HepG2 (cell line): ENCODE data around the gene ABCB9. TPM values are rescaled to one million over a fixed set of nuclear protein-coding genes. Genes with fewer than 3 reads are reported as not detected.

Experiments
- ADNP ChIP-seq: sonication (generic); formaldehyde crosslinking; IDR thresholded peaks from 2 replicates; pipeline ENCODE4 v1.4.0; 2020; ENCODE audit warnings: missing genetic modification reagents
- CREB1 ChIP-seq, 2 experiments: fragments of 450-650 bp in 1 of 2; IDR thresholded peaks; 2 replicates each; pipeline ENCODE4 v1.6.1; 2016 to 2017; ENCODE audit warnings: control low read depth in 1 of 2, mild to moderate bottlenecking in 1 of 2, missing compliant biosample characterization in 1 of 2, missing genetic modification characterization in 1 of 2
- ESRRA ChIP-seq: sonication (generic); formaldehyde crosslinking; IDR thresholded peaks from 2 replicates; pipeline ENCODE4 v1.5.1; 2020; ENCODE audit warnings: mild to moderate bottlenecking, low read depth, missing genetic modification reagents
- FOXP1 ChIP-seq, 2 experiments: fragments of 450-650 bp in 1 of 2; IDR thresholded peaks; 2 replicates each; pipeline ENCODE4 v1.6.1; 2017 to 2018; ENCODE audit warnings: antibody characterized with exemption in 1 of 2
- GMEB2 ChIP-seq: IDR thresholded peaks from 2 replicates; pipeline ENCODE4 v1.6.1; 2016; ENCODE audit warnings: missing biosample characterization, missing genetic modification reagents, low read depth
- GTF2F1 ChIP-seq: fragments of 150-350 bp; IDR thresholded peaks from 2 replicates; pipeline ENCODE4 v1.6.1; 2014; ENCODE audit warnings: low read length
- KDM4B ChIP-seq: sonication (generic); formaldehyde crosslinking; IDR thresholded peaks from 2 replicates; pipeline ENCODE4 v1.4.0; 2020; ENCODE audit warnings: missing genetic modification reagents
- NONO ChIP-seq, 2 experiments: fragments of 450-650 bp in 1 of 2; sonication (generic) in 1 of 2; formaldehyde crosslinking in 1 of 2; IDR thresholded peaks in 1 of 2; conservative IDR thresholded peaks in 1 of 2; 2 replicates each; pipeline versions ENCODE4 v1.6.1 to v1.8.0; 2017 to 2022; ENCODE audit warnings: mild to moderate bottlenecking in 1 of 2, missing genetic modification reagents in 1 of 2, moderate library complexity in 1 of 2
- SP2 ChIP-seq: sonication (generic); formaldehyde crosslinking; IDR thresholded peaks from 2 replicates; pipeline ENCODE4 v1.5.1; 2020; ENCODE audit warnings: mild to moderate bottlenecking, missing genetic modification reagents
- SUZ12 ChIP-seq: fragments of 150-350 bp; IDR thresholded peaks from 2 replicates; pipeline ENCODE4 v1.6.1; 2014; ENCODE audit warnings: low read depth, low read length
- UBTF ChIP-seq: sonication (generic); formaldehyde crosslinking; IDR thresholded peaks from 2 replicates; pipeline ENCODE4 v1.4.0; 2020; ENCODE audit warnings: mild to moderate bottlenecking, missing genetic modification reagents
- ZNF260 ChIP-seq: sonication (generic); formaldehyde crosslinking; IDR thresholded peaks from 2 replicates; pipeline ENCODE4 v1.4.0; 2020; ENCODE audit warnings: missing genetic modification reagents, low read depth, mild to moderate bottlenecking, borderline replicate concordance
- ZNF296 ChIP-seq: sonication (generic); formaldehyde crosslinking; conservative IDR thresholded peaks from 2 replicates; pipeline ENCODE4 v1.5.0; 2020; ENCODE audit warnings: mild to moderate bottlenecking, missing genetic modification reagents
- ZNF878 ChIP-seq: sonication (generic); formaldehyde crosslinking; IDR thresholded peaks from 2 replicates; pipeline ENCODE4 v1.8.1; 2023; ENCODE audit warnings: mild to moderate bottlenecking, missing genetic modification reagents, moderate library complexity
- polyA plus RNA-seq, 8 experiments: library from polyadenylated mRNA; depleted of rRNA in 3 of 8; stranded (reverse) in 7 of 8; unstranded in 1 of 8; fragments of >200 nt; fragmentation: Illumina TruSeq in 4 of 8; extraction: Trizol in 4 of 8; gene quantifications; 2 replicates each; pipeline versions ENCODE4 v1.2.1 to v1.2.3, GENCODE V29; 2011 to 2016; ENCODE audit warnings: low read depth in 4 of 8, missing spikeins in 1 of 8, mixed read lengths in 1 of 8; ENCODE audit not compliant: insufficient read depth in 1 of 8
- total RNA-seq, 5 experiments: library from RNA; depleted of rRNA; stranded (reverse); fragments of >200 nt; fragmentation: Illumina TruSeq; extraction: Trizol; gene quantifications; 2 replicates each; pipeline ENCODE4 v1.2.3, GENCODE V29; 2016; ENCODE audit warnings: low read depth in 1 of 5
- TF ChIP-seq, protein P1 (sequence below): IDR thresholded peaks from 2 replicates; pipeline ENCODE4 v1.6.1; 2016
- TF ChIP-seq, protein P2 (sequence below): conservative IDR thresholded peaks from 2 replicates; pipeline ENCODE4 v1.6.1; 2018; ENCODE audit warnings: missing genetic modification reagents
- TF ChIP-seq, protein P3 (sequence below): sonication (generic); formaldehyde crosslinking; IDR thresholded peaks from 2 replicates; pipeline ENCODE4; 2020; ENCODE audit warnings: missing genetic modification reagents, mild to moderate bottlenecking, borderline replicate concordance

The ABCB9 gene
- total and polyA plus RNA-seq, 2 of the 13 experiments (the other 11 are each of a cell fraction or from before 2014, with no cell fraction given): 5.1 to 6.0 TPM

DNA sequence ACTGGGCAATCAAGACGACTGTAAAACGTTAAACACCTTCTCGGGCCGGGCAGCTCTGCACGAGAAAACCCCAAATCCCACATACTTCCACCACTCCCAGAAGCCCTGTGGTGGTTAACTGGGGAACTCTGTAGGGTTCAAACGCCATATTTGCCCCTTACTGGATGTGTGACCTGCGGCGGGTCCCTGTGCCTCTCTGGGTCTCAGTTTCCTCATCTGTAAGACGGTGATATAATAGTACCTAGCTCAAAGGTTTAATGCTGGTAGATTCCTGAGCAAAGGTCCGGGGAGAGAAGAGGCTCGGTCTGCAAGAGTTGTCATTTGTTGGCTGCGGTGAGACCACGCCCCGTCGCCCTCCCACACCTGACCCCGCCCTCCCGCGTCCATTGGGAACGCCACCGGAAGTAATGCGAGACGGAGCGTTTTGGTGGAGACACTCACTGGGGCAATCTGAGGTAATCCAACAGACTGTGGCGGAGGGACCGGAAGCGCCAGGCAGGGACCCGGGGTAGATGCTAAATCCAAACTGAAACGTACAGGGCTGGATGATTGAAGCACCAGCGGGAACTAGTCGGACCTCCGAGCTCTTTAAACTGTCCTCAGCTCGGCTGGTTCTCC lies 8.1 kb upstream of the ABCB9 start (continued):
- TF ChIP-seq ESRRA (CRISPR knock-in tag) (no peak), GMEB2 (CRISPR knock-in tag) (0 out of 2 replicates have a peak, but pooled peaks have one; percentile 32), ZNF296 (CRISPR knock-in tag) (no peak), ZNF878 (CRISPR knock-in tag) (peak; percentile 33; the same call in 1 of the 2 replicates), UBTF (CRISPR knock-in tag) (peak; percentile 73), SUZ12 (no peak), FOXP1 (IDR thresholded peaks at IDR 0.05) (no peak), FOXP1 (CRISPR knock-in tag; IDR thresholded peaks at IDR 0.05) (peak; percentile 36; the same call in 1 of the 2 replicates), SP2 (CRISPR knock-in tag) (peak; percentile 69), KDM4B (CRISPR knock-in tag) (0 out of 2 replicates have a peak, but pooled peaks have one; percentile 54), ADNP (no peak), NONO (IDR thresholded peaks at IDR 0.05) (no peak), NONO (CRISPR knock-in tag; conservative IDR thresholded peaks at IDR 0.05) (0 out of 2 replicates have a peak, but pooled peaks have one; percentile 53), GTF2F1 (no peak), ZNF260 (CRISPR knock-in tag) (no peak; the same call in 1 of the 2 replicates), CREB1 (IDR thresholded peaks at IDR 0.05) (0 out of 2 replicates have a peak, but pooled peaks have one; percentile 50), CREB1 (CRISPR knock-in tag; IDR thresholded peaks at IDR 0.05) (no peak; the same call in none of the 2 replicates)
- TF ChIP-seq, protein P1, sequence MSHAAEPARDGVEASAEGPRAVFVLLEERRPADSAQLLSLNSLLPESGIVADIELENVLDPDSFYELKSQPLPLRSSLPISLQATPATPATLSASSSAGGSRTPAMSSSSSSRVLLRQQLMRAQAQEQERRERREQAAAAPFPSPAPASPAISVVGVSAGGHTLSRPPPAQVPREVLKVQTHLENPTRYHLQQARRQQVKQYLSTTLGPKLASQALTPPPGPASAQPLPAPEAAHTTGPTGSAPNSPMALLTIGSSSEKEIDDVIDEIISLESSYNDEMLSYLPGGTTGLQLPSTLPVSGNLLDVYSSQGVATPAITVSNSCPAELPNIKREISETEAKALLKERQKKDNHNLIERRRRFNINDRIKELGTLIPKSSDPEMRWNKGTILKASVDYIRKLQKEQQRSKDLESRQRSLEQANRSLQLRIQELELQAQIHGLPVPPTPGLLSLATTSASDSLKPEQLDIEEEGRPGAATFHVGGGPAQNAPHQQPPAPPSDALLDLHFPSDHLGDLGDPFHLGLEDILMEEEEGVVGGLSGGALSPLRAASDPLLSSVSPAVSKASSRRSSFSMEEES (CRISPR knock-in tag): peak; percentile 34; the same call in 1 of the 2 replicates
- TF ChIP-seq, protein P2, sequence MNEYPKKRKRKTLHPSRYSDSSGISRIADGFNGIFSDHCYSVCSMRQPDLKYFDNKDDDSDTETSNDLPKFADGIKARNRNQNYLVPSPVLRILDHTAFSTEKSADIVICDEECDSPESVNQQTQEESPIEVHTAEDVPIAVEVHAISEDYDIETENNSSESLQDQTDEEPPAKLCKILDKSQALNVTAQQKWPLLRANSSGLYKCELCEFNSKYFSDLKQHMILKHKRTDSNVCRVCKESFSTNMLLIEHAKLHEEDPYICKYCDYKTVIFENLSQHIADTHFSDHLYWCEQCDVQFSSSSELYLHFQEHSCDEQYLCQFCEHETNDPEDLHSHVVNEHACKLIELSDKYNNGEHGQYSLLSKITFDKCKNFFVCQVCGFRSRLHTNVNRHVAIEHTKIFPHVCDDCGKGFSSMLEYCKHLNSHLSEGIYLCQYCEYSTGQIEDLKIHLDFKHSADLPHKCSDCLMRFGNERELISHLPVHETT (CRISPR knock-in tag): peak; percentile 61; the same call in 1 of the 2 replicates
- TF ChIP-seq, protein P3, sequence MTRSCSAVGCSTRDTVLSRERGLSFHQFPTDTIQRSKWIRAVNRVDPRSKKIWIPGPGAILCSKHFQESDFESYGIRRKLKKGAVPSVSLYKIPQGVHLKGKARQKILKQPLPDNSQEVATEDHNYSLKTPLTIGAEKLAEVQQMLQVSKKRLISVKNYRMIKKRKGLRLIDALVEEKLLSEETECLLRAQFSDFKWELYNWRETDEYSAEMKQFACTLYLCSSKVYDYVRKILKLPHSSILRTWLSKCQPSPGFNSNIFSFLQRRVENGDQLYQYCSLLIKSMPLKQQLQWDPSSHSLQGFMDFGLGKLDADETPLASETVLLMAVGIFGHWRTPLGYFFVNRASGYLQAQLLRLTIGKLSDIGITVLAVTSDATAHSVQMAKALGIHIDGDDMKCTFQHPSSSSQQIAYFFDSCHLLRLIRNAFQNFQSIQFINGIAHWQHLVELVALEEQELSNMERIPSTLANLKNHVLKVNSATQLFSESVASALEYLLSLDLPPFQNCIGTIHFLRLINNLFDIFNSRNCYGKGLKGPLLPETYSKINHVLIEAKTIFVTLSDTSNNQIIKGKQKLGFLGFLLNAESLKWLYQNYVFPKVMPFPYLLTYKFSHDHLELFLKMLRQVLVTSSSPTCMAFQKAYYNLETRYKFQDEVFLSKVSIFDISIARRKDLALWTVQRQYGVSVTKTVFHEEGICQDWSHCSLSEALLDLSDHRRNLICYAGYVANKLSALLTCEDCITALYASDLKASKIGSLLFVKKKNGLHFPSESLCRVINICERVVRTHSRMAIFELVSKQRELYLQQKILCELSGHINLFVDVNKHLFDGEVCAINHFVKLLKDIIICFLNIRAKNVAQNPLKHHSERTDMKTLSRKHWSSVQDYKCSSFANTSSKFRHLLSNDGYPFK (CRISPR knock-in tag): no peak
